ENCODE results near the gene SLC30A2. TPM values are rescaled to one million over a fixed set of nuclear protein-coding genes. Genes with fewer than 3 reads are reported as not detected.

Gene SLC30A2
- total and polyA plus RNA-seq, 10 of the 15 experiments (the other 5 are each of a cell fraction or from before 2014, with no cell fraction given): 0.13 TPM; not detected in 9

DNA sequence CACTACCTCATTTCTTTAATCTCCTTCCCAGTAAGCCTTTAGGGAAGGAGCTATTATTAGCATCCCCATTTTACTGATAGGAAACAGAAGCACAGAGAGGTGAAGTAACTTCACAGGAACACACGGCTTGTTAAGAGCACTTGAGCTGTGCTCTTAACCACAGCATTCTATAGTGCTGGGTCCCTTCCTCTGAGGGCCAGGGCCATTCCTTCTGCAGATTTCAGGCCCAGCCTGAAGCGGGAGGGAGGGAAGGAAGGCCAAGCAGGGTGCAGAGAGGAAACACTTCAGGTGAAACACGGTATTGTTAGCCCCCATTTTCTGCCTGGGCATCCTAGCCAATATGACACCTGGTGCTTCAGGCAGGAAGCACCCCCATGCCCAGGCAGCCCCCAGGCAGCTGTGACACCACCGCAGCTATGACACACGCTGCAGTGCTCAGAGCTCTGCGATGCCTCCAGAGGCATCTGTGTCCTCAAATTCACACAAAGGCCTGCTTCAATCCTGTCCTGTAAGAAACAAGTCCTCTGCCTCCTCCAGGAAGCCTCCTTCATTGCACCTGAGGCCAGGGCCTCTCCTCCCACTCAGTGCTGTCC is 28.9 kb downstream of the SLC30A2 start:
- no peak for ATAC-seq
- H3K4me2 ChIP-seq (ENCODE audit: control insufficient read depth, insufficient read depth): no peak overlapping the region

More for the DNA sequence above, 28.9 kb downstream of the SLC30A2 start:
- ChIA-PET SMC1A (ENCODE audit: uncharacterized antibody, unreplicated experiment) (interaction anchor here (0.7 to 1.3 kb wide), 3 partner anchors 9 to 180 kb away, joined by 3 read pairs; no protein-coding TSS in a partner anchor), POLR2A (no interaction called here), CTCF (interaction anchor here (1.3 to 1.9 kb wide), 2 partner anchors 13 to 19 kb away, joined by 4 to 7 read pairs; partner anchors contain the start of gene PAFAH2), RAD21 (ENCODE audit: unreplicated experiment) (interaction anchor here (0.5 to 1.7 kb wide), 3 partner anchors 19 to 174 kb away, joined by 4 to 6 read pairs (median 5); partner anchors contain the start of gene PAFAH2)
- no peak overlapping the region for H3K4me3 ChIP-seq
- WGBS (ENCODE audit: insufficient coverage, insufficient replicate concordance, low lambda C conversion rate, missing lambda C conversion rate): 42% methylated on average over 6 of the region's 6 CpGs
- no peak overlapping the region for H2AFZ ChIP-seq (ENCODE audit: control insufficient read depth, low read depth, low read length)
- H3K9me3 ChIP-seq (replicated peaks; ENCODE audit: control insufficient read depth, insufficient read depth, low read length): no peaks in the 10 kb centered on the region
- no peaks in the 10 kb centered on the region for H3K36me3 ChIP-seq (ENCODE audit: control insufficient read depth in 2 of 2, insufficient read depth in 2 of 2, low read length in 1 of 2)
- H3K9ac ChIP-seq (ENCODE audit: control insufficient read depth, insufficient read depth, low read length): no peak overlapping the region
- no peak overlapping the region for H3K27ac ChIP-seq (ENCODE audit: control insufficient read depth, insufficient read depth)
- H4K20me1 ChIP-seq (ENCODE audit: control insufficient read depth, insufficient read depth): no peaks in the 10 kb centered on the region
- DNase-seq (ENCODE audit: low read depth, low spot score): no peak
- no peak for FAIRE-seq
- no peaks in the 10 kb centered on the region; a peak in 3 of 4 replicates for H3K27me3 ChIP-seq (replicated peaks in 1 of 2; ENCODE audit: control insufficient read depth in 2 of 2, insufficient read depth in 2 of 2, low read length in 1 of 2)
- in situ Hi-C loops (cut with MboI) (no loop called here), intact Hi-C loops (cut with micrococcal nuclease; ENCODE audit: unreplicated experiment) (no loop called here)
- TF ChIP-seq POU2F2 (IDR thresholded peaks at IDR 0.05; ENCODE audit: borderline replicate concordance, low read depth, low read length) (no peak), GABPA (IDR thresholded peaks at IDR 0.05; ENCODE audit: low read depth) (no peak), KDM1A (IDR thresholded peaks at IDR 0.05; ENCODE audit: borderline replicate concordance) (no peak), SUZ12 (IDR thresholded peaks at IDR 0.05; ENCODE audit: unreplicated experiment) (no peak), PBX3 (IDR thresholded peaks at IDR 0.05; ENCODE audit: insufficient replicate concordance, low read depth, low read length) (no peak), ZNF384 (IDR thresholded peaks at IDR 0.05; ENCODE audit: borderline replicate concordance, low read depth, low read length) (no peak), SREBF2 (IDR thresholded peaks at IDR 0.05; ENCODE audit: low read length) (no peak), MEF2B (IDR thresholded peaks at IDR 0.05; ENCODE audit: partially characterized antibody, poor library complexity, severe bottlenecking) (no peak), ZNF687 (IDR thresholded peaks at IDR 0.05) (no peak), SP1 (IDR thresholded peaks at IDR 0.05; ENCODE audit: low read depth, low read length) (no peak)
- no peaks in the 10 kb centered on the region for H3K79me2 ChIP-seq (ENCODE audit: control insufficient read depth, insufficient read depth, low read length)
- H3K4me1 ChIP-seq (ENCODE audit: control insufficient read depth, insufficient read depth, low read length): peaks cover 8% of the 10 kb centered on the region; the same call in 1 of the 2 replicates
- no TSS peak for BruUV-seq (replicated peaks)
